Epithelial cell of prostate (primary cell): ENCODE results near the gene MED17.

Experiments
- DNase-seq: peaks from one replicate; pipeline ENCODE4 v3.0.0-alpha.2; 2011; ENCODE audit warnings: low read depth, low spot score
- H3K27ac ChIP-seq: fragments of 450-650 bp; 2 replicates; pipeline ENCODE4 v1.5.1; 2017; ENCODE audit warnings: mild to moderate bottlenecking

Gene MED17

DNA sequence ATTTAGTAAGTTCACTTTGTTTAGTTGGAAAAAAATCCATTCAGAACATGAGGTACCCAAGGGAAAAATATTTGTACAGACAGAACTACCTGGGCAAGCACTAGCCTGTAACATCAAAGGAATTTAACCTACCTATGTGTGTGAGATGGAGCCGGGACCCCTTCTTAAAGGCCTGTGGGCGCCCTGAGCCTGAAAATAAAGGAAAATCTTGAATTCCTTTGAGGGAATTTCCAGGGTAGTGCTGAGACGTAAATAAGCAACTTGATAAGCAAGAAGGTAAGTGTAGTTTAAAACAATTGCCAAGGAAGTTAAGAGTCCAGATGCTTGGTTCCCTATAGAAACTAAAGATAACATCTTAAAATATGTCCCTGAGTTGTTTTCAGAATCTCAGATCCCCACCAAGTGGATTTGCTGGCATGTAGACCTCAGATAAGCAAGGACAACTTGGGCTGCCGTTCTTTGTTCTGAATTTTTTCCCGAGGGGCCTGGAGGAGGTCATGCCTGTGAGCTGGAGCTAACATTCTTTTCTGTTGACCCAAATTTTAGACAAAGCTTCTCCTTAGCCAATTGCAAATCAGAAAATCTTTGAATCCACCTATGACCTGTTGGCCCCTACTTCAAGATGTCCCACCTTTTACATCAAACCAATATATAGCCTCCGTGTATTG, 31.0 kb downstream of the MED17 start:
- H3K27ac ChIP-seq: no peak overlapping the region
- DNase-seq: no peak

GRCh38 chr11:93817426-93818348, 33.6 kb downstream of the MED17 start:
- DNase-seq: no peak
- no peak overlapping the region for H3K27ac ChIP-seq

DNA sequence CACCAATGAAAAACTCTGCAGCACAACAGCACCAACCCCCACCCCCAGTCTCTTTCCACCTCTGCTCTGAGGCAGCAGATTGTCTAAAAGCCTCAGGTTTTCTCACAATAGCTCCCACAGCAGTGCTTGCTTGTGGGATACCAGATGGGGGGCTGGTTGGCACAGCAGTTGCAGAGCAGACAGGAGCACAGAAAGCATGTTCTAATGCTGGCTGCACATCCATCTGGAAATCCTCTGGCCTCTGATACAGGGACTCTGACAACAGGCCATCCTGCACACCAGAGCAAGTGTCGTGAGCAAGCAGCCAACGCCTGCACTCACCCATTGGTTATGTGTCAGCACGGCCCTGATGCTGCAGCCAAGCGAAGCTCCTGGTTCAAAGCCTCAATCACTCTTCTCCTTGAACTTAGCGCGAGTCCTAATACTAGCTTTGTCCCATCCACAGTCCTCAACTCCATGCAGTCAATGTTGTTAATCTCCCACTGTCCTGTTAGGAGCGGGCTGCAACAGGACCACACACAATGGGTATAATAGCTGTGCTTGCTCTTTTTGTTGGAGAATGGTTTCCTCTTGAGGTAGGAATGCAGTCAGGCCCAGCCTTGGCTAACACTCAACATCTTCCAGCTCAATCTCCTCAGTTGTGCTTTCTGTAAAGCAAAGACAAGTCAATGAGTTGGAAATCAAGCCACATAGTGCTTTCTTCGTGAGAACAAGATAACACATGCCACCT, 36.0 kb downstream of the MED17 start:
- H3K27ac ChIP-seq: no peak overlapping the region
- no peak for DNase-seq

- no peak for DNase-seq
- H3K27ac ChIP-seq: no peak overlapping the region
These were observed 36.8 kb downstream of the MED17 start for GRCh38 chr11:93820847-93821246.

GRCh38 chr11:93821617-93822016, 37.5 kb downstream of the MED17 start:
- H3K27ac ChIP-seq: no peak overlapping the region
- DNase-seq: no peak

- H3K27ac ChIP-seq: no peak overlapping the region
- no peak for DNase-seq
These were observed 38.3 kb downstream of the MED17 start for GRCh38 chr11:93822359-93822758.

DNA sequence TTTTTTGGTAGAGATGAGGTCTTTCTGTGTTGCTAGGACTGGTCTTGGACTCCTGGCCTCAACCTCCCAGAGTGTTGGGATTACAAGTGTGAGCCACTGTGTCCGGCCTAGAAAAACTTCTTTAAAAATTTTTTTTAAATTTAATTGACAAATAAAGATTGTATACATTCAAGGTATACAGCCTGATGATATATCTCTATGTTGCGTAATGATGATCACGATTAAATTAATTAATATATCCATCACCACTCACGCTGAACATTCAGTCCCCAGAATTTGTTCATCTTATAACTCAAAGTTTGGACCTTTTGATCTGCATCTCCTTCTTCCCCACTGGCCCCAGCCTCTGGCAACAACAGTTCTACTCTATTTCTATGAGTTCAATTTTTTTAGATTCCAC, 39.1 kb downstream of the MED17 start:
- no peak for DNase-seq
- H3K27ac ChIP-seq: no peak overlapping the region

- DNase-seq: no peak
- H3K27ac ChIP-seq: no peak overlapping the region
These were observed 43.3 kb downstream of the MED17 start for GRCh38 chr11:93827363-93827762.

- DNase-seq: no peak
- no peak overlapping the region for H3K27ac ChIP-seq
These were observed 45.5 kb downstream of the MED17 start for GRCh38 chr11:93829598-93829997.

- no peak for DNase-seq
- no peak overlapping the region for H3K27ac ChIP-seq
These were observed 47.5 kb downstream of the MED17 start for GRCh38 chr11:93831343-93832127.

DNA sequence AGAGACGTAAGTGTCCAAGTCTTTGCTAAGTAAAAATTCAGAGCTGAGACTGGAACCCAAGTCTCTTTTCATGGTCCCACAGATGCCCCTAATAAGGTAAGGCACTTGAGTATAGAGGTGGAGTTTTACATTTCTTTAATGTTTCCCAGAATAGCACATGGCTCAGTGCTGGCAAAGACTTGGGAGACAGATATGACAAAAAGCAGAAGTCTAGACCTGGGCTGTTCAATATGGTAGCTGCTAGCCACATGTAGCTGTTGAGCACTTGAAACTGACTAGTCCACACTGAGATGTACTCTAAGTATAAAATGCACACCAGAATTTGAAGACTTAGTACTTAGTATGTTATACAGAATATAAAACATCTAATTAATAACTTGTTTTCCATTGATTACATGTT, 48.7 kb downstream of the MED17 start:
- H3K27ac ChIP-seq: no peak overlapping the region
- no peak for DNase-seq

DNA sequence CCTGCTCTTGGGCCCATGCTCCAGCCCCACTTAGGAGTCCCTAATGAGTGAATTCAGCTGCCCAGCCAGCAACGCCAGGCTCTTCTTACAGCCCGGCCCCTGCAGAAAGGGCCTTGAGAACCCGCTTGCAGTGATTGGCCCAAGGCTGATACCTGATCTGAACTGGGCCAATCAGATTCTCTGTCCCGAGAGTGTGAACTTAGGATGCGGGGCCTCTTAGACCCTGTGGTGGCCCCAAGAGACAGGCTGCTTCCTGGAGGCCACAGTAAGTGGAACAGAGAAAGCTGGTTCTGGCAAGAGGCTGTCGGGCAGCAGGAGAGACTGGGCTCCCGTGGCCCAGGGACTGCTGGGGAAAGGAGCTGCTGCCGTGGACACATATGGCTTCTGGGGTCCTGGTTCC, 54.9 kb downstream of the MED17 start:
- no peak overlapping the region for H3K27ac ChIP-seq

GRCh38 chr11:93840180-93840579, 56.1 kb downstream of the MED17 start:
- no peak overlapping the region for H3K27ac ChIP-seq
- no peak for DNase-seq

More for the DNA sequence above, 54.9 kb downstream of the MED17 start:
- DNase-seq: no peak

- no peak for DNase-seq
- no peak overlapping the region for H3K27ac ChIP-seq
These were observed 56.9 kb downstream of the MED17 start for GRCh38 chr11:93840981-93841380.

DNA sequence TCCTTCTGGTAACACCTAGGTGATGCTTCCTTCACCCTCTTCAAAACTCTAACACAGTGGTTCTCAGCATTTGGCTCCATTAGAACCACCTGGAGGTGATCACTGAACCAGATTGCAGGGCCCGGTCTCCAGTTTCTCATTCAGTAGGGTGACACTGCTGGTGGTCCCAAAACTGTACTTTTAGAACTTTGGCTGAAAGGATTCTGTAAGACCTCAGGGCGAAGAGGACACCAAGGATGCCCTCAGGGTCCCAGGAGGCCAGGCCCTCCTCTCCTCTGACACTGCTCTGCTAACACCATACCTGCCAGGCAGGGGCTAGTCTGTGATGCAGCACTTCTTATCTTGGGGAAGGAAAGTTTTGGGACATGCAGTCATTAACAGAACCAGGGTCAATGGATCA, 57.4 kb downstream of the MED17 start:
- DNase-seq: no peak
- H3K27ac ChIP-seq: no peak overlapping the region

- no peak for DNase-seq
- H3K27ac ChIP-seq: peak overlapping the region; percentile 18
These were observed 58.0 kb downstream of the MED17 start for GRCh38 chr11:93842034-93842433.

DNA sequence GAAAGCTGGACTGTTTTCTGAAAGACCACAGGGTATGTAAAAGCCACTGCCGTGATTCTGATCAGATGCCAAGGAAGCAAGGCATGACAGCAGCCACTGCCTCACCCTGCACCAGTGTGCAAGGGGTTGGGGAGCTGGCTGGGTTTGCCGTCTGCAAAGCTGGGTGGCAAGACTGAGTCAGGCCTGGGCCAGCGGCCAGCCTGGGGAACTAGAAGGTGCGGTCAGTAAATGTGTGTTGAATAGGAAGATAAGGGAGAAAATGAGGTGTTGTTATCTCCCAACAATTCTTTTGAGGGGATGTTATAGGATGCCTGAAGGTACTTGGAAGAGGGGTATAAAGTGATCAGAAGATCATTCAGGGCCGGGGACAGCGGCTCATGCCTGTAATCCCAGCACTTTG, 58.4 kb downstream of the MED17 start:
- H3K27ac ChIP-seq: peak overlapping the region; percentile 18
- DNase-seq: peak; percentile 81

GRCh38 chr11:93843906-93844305, 59.8 kb downstream of the MED17 start:
- no peak for DNase-seq
- no peak overlapping the region for H3K27ac ChIP-seq

DNA sequence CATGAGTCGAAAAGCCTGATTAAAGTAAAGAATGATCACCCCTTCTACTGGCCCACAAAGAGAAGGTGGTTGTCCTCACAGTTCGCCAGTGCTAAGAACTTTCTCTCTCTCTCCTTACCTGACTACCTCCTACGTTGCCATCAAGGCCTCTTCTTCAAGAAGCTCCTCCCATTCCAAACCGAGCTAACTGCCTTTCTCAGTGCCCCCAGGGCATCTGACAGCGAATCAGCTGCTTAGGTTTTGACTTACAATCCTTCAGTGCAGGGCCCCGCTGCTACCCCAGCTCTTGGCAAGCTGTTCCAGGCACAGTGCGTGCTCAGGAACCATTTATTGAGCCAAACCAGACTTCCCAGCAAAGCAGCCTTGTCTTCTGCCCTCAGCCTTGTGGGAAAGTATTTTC, 60.5 kb downstream of the MED17 start:
- no peak overlapping the region for H3K27ac ChIP-seq
- DNase-seq: no peak
